ENCODE measurements around the gene SHKBP1.
"Not testable (repeated sequence)": the region's sequence is repeated elsewhere in the genome, so short reads cannot be mapped to it uniquely, and the experiment has no call there.

SHKBP1 gene

DNA sequence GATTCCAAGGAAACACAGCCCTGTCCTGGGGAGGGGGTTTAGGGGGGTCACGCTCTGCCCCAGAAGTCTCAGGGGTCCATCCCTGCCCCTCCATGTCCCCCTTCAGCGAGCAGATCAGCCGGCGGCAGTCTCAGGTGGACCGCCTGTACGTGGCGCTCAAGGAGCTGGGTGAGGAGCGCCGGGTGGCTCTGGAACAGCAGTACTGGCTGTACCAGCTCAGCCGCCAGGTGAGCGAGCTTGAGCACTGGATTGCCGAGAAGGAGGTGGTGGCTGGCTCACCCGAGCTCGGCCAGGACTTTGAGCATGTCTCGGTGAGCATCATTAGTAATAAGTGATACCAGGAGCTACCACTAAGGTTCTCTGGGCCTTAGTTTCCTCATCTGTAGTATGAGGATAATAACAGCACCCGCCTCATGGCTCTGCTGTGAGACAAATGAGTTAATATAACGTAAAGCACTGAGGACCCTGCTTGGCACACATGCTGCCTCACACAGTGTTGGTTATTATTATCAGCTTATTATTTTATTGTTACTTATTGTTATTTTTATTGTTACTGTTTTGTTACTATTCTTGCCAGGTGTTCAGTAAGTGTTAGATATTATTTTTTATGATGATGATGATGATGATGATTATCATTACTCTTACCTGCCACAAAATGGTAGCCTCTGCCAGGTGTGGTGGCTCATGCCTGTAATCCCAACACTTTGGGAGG, 20.5 kb upstream of the SHKBP1 start:
- no peak for DNase-seq (ENCODE audit: low read depth in 2 of 2)

DNA sequence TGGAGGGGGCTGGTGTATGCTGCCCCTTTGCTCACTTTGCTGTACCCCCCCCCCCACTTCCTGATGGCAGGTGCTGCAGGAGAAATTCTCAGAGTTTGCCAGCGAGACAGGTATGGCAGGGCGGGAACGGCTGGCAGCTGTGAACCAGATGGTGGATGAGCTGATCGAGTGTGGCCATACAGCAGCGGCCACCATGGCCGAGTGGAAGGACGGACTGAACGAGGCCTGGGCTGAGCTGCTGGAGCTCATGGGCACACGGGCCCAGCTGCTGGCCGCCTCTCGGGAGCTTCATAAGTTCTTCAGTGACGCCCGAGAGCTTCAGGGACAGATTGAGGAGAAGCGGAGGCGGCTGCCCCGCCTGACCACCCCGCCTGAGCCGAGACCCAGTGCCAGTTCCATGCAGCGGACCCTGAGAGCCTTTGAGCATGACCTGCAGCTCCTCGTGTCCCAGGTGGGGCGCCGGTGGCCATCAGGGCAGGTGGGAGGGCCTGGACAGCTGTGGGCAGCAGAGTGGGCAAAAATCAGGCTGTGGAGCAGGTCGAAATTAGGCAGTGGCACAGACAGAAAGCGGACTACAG, 19.6 kb upstream of the SHKBP1 start:
- no peak for DNase-seq (ENCODE audit: low read depth in 2 of 2)

DNA sequence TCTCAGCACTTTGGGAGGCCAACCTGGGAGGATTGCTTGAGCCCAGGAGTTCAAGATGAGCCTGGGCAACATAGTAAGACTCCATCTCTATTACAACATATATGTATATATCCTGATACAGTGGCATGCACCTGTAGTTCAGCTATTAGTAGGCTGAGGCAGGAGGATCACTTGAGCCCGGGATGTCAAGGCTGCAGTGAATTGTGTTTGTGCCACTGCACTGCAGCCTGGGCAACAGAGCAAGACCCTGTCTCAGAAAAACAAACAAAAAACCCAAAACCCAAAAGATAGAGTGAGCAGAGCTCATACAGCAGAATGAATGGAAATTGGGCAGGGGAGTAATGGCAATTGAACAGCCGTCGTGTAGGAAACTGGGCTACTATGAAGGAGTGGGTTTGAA, 17.3 kb upstream of the SHKBP1 start:
- DNase-seq (ENCODE audit: low read depth in 2 of 2), result no peak

DNA sequence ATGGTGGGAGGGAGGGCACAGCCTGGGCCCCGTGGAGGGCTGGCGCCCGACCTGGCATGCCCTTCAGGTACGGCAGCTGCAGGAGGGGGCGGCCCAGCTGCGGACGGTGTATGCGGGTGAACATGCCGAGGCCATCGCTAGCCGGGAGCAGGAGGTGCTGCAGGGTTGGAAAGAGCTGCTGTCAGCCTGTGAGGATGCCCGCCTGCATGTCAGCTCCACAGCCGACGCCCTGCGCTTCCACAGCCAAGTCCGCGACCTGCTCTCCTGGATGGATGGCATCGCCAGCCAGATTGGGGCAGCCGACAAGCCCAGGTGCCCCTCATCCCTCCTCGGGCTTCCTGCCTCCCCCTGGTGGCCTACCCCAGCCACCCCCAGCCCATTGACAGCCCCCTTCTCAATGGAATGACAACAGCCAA, 16.6 kb upstream of the SHKBP1 start:
- DNase-seq (ENCODE audit: low read depth in 2 of 2), result no peak

DNA sequence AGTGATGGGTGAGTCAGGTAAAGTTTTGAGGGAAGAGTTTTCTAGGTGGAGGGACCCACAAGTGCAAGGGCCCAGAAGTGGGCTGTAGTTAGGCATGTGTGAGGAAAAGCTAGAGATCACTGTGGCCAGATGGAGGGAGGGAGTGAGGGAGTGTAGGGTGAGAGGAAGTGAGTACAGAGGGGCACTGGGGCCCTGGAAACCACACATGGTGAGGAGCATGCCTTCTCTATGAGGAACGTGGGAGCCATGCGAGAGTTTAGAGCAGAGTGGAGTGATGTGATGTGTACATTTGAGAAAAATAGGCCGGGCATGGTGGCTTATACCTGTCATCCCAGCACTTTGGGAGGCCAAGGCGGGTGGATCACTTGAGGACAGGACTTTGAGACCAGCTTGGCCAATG, 14.7 kb upstream of the SHKBP1 start:
- no peak for DNase-seq (ENCODE audit: low read depth in 2 of 2)

DNA sequence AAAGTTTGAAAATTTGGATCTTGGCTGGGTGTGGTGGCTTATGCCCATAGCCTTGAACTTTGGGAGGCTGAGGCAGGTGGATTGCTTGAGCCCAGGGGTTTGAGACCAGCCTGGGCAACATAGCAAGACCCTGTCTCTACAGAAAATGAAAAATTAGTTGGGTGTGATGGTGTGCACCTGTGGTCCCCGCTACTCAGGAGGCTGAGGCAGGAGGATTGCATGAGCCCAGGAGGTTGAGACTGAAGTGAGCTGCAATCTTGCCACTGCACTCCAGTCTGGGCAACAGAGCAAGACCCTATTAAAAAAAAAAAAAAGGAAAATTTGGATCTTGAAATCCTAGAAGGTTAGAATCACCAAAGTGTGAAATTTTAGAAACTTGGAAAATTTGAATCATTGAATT, 12.1 kb upstream of the SHKBP1 start:
- DNase-seq (ENCODE audit: low read depth in 2 of 2), result not testable (repeated sequence)

DNA sequence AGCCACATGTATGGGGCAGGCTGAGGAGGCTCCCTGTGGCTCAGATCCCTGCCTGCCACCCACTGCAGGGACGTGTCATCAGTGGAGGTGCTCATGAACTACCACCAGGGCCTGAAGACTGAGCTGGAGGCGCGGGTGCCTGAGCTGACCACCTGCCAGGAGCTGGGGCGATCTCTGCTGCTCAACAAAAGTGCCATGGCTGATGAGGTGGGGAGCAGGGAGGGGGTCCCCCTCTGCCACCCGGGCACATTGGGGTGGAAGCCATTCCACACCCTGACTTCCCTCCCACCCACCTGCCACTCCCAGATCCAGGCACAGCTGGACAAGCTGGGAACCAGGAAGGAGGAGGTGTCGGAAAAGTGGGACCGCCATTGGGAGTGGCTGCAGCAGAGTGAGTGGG, 11.3 kb upstream of the SHKBP1 start:
- no peak for DNase-seq (ENCODE audit: low read depth in 2 of 2)

DNA sequence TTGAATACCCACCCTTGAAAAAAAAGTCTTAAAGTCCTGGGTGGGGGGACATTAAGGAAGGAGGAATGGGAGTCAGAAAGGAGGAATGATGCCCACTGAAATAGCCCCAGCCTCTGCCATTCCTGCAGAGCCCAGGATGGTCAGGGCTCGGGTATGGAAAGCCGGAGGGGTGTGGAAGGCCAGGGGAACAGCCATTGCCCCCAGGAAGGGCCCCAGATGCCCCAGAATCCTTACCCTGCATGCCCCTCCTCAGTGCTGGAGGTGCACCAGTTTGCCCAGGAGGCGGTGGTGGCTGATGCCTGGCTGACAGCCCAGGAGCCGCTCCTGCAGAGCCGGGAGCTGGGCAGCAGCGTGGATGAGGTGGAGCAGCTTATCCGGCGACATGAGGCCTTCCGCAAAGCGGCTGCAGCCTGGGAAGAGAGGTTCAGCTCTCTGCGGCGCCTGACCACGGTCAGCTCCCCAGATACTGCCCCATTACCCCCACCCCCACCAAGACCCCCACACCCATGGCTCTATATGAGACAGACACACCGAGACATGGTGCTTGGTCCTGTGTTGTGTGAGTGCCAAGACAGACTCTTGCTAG, 10.7 kb upstream of the SHKBP1 start:
- no peak for DNase-seq (ENCODE audit: low read depth in 2 of 2)

DNA sequence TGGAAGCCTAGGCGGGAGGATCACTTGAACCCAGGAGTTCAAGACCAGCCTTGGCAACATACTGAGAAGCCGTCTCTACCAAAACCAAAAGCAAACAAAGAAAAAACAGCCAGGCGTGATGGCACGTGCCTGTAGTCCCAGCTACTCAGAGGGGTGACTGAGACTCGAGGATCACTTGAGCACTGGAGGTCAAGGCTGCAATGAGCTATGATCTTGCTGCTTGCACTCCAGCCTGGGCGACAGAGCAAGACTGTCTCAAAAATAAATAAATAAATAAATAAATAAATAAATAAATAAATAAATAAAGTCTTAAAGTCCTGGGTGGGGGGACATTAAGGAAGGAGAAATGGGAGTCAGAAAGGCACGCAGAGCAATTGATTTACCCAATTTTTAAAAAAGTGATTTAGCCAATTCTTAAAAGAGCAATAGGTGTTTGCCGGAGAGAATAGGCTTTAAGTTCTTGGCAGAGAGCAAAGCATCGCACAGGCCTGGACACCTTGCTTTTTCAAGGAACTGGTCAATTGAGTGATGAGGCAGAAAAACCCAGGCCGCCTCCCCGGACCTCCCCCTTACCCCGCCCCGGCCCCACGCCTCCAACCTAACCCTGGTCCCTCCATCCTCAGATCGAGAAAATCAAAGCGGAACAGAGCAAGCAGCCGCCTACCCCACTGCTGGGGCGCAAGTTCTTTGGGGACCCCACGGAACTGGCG, 9.5 kb upstream of the SHKBP1 start:
- no peak for DNase-seq (ENCODE audit: low read depth in 2 of 2)

DNA sequence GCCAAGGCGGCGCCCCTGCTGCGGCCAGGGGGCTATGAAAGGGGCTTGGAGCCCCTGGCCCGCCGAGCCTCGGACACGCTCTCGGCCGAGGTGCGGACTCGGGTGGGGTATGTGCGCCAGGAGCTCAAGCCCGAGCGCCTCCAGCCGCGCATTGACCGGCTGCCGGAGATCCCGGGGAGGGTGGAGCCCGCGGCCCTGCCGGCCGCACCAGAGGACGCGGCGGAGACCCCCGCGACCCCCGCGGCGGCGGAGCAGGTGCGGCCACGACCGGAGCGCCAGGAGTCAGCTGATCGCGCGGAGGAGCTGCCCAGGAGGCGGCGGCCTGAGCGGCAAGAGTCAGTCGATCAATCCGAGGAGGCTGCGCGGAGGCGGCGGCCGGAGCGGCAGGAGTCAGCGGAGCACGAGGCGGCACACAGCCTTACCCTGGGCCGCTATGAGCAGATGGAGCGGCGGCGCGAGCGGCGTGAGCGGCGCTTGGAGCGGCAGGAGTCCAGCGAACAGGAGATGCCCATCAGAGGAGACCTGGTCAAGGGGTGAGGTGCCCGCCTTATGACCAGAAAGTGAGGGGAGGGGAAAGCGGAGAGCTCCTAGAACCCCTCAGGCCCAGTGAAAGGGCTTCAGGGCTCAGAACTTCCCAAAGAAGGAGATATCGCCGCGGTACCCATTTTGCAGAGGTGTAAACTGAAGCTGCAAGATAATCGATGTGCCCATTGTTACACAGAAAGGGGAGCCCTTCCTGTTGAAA, 8.8 kb upstream of the SHKBP1 start:
- DNase-seq (ENCODE audit: low read depth in 2 of 2), result no peak

DNA sequence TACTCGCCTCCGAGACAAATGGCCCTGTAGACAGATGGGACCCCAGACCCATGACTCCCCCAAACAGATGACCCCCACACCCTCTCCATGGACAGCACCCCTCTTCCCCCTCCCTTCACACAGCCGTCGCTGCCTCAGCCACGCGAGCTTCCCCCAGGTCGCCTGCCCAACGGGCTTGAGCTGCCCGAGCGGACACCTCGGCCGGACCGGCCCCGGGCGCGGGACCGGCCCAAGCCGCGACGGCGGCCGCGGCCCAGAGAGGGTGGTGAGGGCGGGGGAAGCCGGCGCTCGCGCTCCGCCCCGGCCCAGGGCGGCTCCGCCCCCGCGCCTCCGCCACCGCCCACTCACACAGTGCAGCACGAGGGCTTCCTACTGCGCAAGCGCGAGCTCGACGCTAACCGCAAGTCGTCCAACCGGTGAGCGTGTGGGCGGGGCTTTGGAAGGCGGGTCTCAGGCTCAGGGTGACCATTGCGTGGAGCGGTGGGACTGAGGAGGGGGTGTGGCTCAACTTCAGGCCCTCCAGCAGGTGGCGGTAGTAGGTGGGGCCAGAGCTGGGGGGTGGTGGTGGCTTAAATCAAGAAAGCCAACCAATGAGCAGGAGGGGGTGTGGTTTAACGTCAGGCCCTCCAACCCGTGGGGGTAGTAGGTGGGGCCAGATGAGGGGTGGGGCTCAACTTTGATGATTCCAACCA, 6.2 kb upstream of the SHKBP1 start:
- DNase-seq (ENCODE audit: low read depth in 2 of 2), result peak; percentile 89 to 97

DNA sequence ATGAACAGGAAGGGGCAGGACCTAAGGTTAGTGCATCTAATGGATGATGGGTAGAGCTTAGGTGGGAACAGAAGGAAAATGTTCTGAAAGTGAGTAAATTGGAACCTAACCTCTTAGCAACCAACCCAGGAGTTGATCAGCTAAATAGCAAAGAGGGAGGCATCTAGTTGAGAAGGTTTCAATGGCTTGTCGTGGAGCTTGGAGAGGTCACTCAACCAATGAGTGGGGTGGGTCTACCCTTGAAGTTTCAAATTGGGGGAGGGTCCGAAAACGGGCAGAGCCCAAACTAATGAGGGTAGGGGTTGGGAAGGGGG, 5.7 kb upstream of the SHKBP1 start:
- no peak for DNase-seq (ENCODE audit: low read depth in 2 of 2)

DNA sequence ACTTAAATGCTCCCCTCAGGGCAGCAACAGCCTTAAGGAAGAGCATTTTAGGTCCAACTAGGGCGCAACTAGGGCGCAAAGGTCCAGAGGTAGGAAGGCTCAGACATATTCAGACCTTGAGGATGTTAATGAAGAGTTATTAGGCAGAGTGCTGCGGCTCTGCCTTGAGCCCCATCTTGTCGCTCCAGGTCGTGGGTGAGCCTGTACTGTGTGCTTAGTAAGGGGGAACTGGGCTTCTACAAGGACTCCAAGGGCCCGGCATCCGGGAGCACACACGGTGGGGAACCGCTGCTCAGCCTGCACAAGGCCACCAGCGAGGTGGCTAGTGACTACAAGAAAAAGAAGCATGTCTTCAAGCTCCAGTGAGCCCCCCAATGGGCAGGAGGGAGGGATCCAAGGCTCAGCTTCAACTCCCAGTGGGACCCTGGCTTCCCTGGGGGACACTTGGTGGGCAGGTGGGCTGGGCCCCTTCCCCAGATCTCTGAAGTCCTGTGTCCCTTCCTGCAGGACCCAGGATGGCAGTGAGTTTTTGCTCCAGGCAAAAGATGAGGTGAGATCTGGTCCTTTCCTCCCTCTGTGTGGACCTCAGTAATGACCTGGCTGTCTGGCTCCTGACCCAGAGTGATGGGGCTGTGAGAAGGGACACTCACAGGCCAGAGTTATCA, 4.7 kb upstream of the SHKBP1 start:
- no peak for DNase-seq (ENCODE audit: low read depth in 2 of 2)

DNA sequence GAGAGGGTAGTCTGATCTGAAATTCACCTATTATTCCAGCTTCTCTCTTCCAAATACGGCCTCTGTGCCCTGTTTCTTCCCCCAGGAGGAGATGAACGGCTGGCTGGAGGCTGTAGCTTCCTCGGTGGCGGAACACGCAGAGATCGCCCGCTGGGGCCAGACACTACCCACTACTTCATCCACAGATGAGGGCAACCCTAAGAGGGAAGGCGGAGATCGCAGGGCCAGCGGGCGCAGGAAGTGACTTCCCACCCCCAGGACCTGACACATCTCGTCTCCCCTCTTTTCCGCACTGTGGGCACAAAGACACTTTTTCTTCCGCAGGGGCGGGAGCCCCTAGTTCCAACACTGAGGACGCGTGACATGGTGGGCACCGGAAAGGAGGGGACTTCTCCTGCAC, 1.3 kb upstream of the SHKBP1 start:
- no peak for DNase-seq (ENCODE audit: low read depth in 2 of 2)

DNA sequence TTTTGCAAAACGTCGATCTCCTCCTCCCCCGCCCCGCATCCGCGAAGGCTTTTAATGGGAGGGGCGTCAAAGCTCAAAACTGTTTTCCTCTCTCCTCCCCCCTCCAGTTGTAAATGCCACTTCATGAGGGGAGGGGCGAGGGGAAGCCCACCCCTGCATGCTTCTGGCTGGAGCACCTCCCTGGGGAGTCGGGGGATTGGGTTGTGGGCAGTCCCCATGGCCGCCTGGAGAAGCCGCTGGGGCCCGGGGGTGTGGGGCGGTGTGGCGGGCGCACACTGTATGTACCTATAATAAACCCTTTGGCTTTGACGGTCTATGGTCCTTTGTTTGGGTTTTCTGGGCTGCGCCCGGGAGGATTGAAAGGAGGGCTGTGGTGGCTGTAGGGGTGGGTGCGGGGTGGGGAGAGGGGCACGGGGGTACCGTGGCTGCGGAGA, 505 bp upstream of the SHKBP1 start:
- no peak for DNase-seq (ENCODE audit: low read depth in 2 of 2)

DNA sequence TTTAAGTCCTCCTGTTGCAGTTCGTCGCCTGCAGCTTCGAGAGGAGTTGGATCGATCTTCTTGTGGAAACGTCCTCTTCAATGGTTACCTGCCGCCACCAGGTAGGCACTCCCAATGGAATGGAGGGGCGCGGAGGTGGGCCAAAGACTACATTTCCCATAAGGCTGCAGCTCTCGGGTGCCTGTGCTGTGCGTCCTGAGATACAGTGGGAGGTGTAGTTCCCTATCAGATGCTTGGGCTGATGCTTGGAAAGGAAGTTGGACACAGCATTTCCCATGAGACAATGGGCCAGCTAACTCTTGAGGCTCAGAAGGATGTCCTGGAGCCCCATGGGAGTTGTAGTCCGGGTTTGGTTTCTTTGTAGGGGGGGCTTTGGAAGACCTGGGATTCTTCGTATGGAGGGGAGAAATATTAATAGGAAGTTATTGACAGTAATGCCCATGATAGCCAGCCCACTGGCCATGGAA, 1.8 kb downstream of the SHKBP1 start:
- no peak for DNase-seq (ENCODE audit: low read depth in 2 of 2)

DNA sequence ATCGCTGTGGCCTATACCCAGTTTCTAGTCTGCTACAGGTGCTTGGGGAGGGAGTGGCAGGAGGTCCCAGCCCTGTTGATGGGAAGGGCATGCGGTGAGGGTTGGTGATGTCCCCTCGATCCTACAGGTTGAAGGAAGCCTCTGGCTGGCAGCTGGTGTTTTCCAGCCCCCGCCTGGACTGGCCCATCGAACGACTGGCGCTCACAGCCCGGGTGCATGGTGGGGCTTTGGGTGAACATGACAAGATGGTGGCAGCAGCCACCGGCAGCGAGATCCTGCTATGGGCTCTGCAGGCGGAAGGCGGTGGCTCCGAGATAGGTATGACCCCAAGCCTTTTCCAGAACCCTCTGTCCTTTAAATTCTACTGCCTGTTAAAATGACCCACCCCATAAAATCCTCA, 3.9 kb downstream of the SHKBP1 start:
- no peak for DNase-seq (ENCODE audit: low read depth in 2 of 2)

DNA sequence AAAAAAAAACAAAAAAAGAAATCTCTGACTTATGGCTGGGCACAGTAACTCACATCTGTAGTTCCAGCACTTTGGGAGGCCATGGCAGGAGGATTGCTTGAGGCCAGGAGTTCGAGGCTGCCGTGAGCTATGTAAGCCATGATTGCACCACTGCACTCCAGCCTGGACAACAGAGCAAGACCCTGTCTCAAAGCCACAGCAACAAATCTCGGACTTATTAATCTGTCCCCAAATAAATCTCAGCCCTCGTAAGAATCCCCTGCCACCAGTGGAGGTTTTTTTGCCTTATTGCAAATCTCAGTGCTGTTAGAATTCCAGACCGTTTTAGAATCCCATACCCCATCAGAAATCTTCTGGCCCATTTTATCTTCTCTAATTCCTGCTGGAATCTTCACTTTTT, 4.9 kb downstream of the SHKBP1 start:
- DNase-seq (ENCODE audit: low read depth in 2 of 2), result no peak

DNA sequence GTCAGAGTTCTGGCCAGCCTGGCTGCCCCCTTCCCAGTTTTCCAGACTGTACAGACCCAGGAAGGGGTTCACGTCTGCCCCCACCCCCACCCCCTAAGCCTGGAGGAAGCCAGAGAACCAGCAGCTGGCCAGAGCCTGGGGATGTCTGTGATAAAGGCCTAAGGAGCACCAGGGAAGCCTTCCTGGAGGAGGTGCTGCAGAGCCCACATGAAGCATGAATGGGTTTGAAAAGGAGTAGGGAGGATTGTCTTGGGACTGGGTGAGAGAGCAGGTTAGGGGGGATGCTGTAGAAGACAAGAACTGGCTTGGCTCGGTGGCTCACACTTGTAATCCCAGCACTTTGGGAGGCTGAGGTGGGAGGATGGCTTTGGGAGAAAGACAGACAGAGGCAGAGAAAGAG, 5.8 kb downstream of the SHKBP1 start:
- no peak for DNase-seq (ENCODE audit: low read depth in 2 of 2)

DNA sequence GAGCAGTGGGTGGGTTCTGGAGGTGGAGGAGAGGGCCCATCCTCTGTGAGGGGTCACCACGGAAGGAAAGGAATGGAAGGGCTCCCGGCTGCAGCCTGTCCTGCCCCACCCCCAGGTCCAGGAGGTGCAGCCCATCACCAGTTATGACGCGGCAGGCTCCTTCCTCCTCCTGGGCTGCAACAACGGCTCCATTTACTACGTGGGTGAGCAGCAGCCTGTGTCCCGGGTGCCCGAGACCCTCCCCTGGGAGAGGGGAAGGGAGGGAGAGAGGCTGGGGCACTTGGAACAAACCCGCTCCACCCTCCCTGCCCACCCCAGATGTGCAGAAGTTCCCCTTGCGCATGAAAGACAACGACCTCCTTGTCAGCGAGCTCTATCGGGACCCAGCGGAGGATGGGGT, 6.6 kb downstream of the SHKBP1 start:
- no peak for DNase-seq (ENCODE audit: low read depth in 2 of 2)

DNA sequence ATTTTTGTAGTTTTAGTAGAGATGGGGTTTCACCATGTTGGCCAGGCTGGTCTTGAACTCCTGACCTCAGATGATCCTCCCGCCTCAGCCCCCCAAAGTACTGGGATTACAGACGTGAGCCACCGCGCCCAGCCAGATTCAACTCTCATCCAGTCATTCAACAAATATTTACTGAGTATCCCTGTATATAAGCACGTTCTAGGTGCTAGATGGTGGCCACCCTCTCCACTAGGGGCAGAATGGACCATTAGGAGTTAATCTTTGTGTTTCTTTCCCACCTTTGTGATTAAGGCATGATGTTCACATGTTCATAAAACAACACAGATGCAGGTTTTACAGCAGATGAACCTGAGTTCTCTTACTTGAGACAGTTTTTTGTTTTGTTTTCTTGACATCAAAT, 7.3 kb downstream of the SHKBP1 start:
- DNase-seq (ENCODE audit: low read depth in 2 of 2), result no peak
